Upper lobe of left lung (tissue), 4 donors: ENCODE data around the gene PPIL6.

Experiments
- POLR2A ChIP-seq, 4 donors: fragments of 450-650 bp; IDR thresholded peaks; one replicate each; pipeline ENCODE4 v1.5.1; 2016 to 2017; ENCODE audit warnings: antibody characterized with exemption in 4 of 4, mild to moderate bottlenecking in 2 of 4
- POLR2AphosphoS5 ChIP-seq, 2 donors: sonication (generic); formaldehyde crosslinking; IDR thresholded peaks; one replicate each; pipeline ENCODE4 v1.5.1; 2017; ENCODE audit warnings: antibody characterized with exemption in 2 of 2
- TF ChIP-seq, protein P1 (sequence below), 6 experiments: fragments of 450-650 bp in 4 of 6; fragments of 200-600 bp in 2 of 6; sonication (generic) in 2 of 6; IDR thresholded peaks; one replicate each; pipeline ENCODE4 v1.5.1; 2016 to 2019; ENCODE audit warnings: antibody characterized with exemption in 6 of 6

DNA sequence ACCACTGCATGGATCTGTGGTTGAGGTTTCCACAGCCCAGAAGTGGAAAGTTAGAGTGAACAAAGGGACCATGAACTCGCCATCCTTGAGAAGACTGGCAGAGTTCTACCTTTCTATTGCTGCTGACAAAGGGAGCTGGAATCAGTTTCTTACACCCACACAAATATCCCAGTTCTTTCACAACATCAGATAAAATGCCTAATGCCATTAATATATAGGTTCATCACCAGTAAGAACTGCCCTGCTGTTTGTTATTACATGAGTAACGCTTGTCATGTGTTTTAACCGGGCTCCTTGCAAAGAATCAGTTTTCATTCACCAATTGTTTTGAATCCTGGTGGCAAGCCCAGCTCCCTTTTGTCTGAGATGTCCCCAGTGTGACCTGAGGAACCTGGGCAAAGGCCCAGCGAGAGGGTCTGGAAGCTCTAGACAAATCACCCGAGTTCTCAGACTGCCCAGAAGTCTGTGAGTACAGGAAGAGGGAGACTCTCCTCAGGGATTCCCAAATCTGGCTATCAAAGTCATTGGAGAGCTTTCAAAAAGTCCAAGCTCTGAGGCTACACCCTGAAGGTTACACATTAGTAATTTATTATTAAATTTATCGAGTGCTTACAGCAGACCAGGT is 50.7 kb downstream of the PPIL6 start:
- no peak for TF ChIP-seq POLR2A (IDR thresholded peaks at IDR 0.05)
- TF ChIP-seq, protein P1, sequence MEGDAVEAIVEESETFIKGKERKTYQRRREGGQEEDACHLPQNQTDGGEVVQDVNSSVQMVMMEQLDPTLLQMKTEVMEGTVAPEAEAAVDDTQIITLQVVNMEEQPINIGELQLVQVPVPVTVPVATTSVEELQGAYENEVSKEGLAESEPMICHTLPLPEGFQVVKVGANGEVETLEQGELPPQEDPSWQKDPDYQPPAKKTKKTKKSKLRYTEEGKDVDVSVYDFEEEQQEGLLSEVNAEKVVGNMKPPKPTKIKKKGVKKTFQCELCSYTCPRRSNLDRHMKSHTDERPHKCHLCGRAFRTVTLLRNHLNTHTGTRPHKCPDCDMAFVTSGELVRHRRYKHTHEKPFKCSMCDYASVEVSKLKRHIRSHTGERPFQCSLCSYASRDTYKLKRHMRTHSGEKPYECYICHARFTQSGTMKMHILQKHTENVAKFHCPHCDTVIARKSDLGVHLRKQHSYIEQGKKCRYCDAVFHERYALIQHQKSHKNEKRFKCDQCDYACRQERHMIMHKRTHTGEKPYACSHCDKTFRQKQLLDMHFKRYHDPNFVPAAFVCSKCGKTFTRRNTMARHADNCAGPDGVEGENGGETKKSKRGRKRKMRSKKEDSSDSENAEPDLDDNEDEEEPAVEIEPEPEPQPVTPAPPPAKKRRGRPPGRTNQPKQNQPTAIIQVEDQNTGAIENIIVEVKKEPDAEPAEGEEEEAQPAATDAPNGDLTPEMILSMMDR (IDR thresholded peaks at IDR 0.05): no peak
- TF ChIP-seq POLR2AphosphoS5 (IDR thresholded peaks at IDR 0.05): no peak
